SK-N-SH treated with all-trans-retinoic acid at 6 μM for 48 hours (cell line): ENCODE data around the gene SKA1.

ENCODE experiments used
- ATAC-seq: fragments of 200-7000 bp; cut with Tn5 transposase; 3 replicates; pipeline ENCODE4 v1.9.1; 2020; ENCODE audit warnings: mild to moderate bottlenecking, moderate library complexity
- ARNTL ChIP-seq: fragments of 450-650 bp; formaldehyde crosslinking; IDR thresholded peaks from 2 replicates; pipeline ENCODE4 v1.5.0; 2020; ENCODE audit warnings: low read depth, mild to moderate bottlenecking, moderate library complexity, borderline replicate concordance
- BACH2 ChIP-seq: fragments of 250-450 bp; sonication (Bioruptor Pico); IDR thresholded peaks from 2 replicates; pipeline ENCODE4 v1.9.0; 2021; ENCODE audit warnings: mild to moderate bottlenecking, borderline replicate concordance
- CSDC2 ChIP-seq: fragments of 250-450 bp; sonication (Bioruptor Pico); IDR thresholded peaks from 2 replicates; pipeline ENCODE4 v1.5.0; 2020; ENCODE audit warnings: mild to moderate bottlenecking, moderate library complexity
- ESRRG ChIP-seq: fragments of 250-450 bp; sonication (Bioruptor Pico); IDR thresholded peaks from 2 replicates; pipeline ENCODE4 v1.6.1; 2021; ENCODE audit warnings: mild to moderate bottlenecking
- GLIS3 ChIP-seq: fragments of 250-450 bp; sonication (Bioruptor Pico); IDR thresholded peaks from 2 replicates; pipeline ENCODE4 v1.5.0; 2020; ENCODE audit warnings: mild to moderate bottlenecking, moderate library complexity
- ISL1 ChIP-seq: fragments of 250-450 bp; sonication (Bioruptor Pico); IDR thresholded peaks from 2 replicates; pipeline ENCODE4 v2.1.2; 2022; ENCODE audit warnings: mild to moderate bottlenecking, moderate library complexity
- OSR1 ChIP-seq: fragments of 250-450 bp; sonication (Bioruptor Pico); IDR thresholded peaks from 2 replicates; pipeline ENCODE4 v1.8.0; 2022; ENCODE audit warnings: moderate library complexity, mild to moderate bottlenecking, inconsistent platforms
- PPARA ChIP-seq: fragments of 250-450 bp; sonication (Bioruptor Pico); IDR thresholded peaks from 2 replicates; pipeline ENCODE4 v1.5.0; 2020; ENCODE audit warnings: mild to moderate bottlenecking, borderline replicate concordance
- RARB ChIP-seq: fragments of 250-450 bp; sonication (Bioruptor Pico); IDR thresholded peaks from 2 replicates; pipeline ENCODE4 v1.8.0; 2021; ENCODE audit warnings: mild to moderate bottlenecking, moderate library complexity
- SNAI2 ChIP-seq: fragments of 250-450 bp; sonication (Bioruptor Pico); IDR thresholded peaks from 2 replicates; pipeline ENCODE4 v1.5.0; 2020; ENCODE audit warnings: mild to moderate bottlenecking, moderate library complexity
- TCF4 ChIP-seq: fragments of 250-450 bp; sonication (Bioruptor Pico); IDR thresholded peaks from 2 replicates; pipeline ENCODE4 v1.8.0; 2021; ENCODE audit warnings: mild to moderate bottlenecking, moderate library complexity, borderline replicate concordance
- TOX ChIP-seq: fragments of 250-450 bp; sonication (Bioruptor Pico); IDR thresholded peaks from 2 replicates; pipeline ENCODE4 v1.8.0; 2021; ENCODE audit warnings: mild to moderate bottlenecking, moderate library complexity, borderline replicate concordance
- TSHZ2 ChIP-seq: fragments of 250-450 bp; sonication (Bioruptor Pico); IDR thresholded peaks from 2 replicates; pipeline ENCODE4 v1.5.0; 2020; ENCODE audit warnings: mild to moderate bottlenecking, moderate library complexity
- ZC3H10 ChIP-seq: fragments of 250-450 bp; sonication (Bioruptor Pico); IDR thresholded peaks from 2 replicates; pipeline ENCODE4 v1.5.1; 2021; ENCODE audit warnings: mild to moderate bottlenecking, moderate library complexity
- ZFP3 ChIP-seq: fragments of 250-450 bp; sonication (Bioruptor Pico); IDR thresholded peaks from 2 replicates; pipeline ENCODE4 v1.5.0; 2020; ENCODE audit warnings: mild to moderate bottlenecking, moderate library complexity
- ZFP30 ChIP-seq: fragments of 450-650 bp; formaldehyde crosslinking; IDR thresholded peaks from 2 replicates; pipeline ENCODE4 v1.5.0; 2022; ENCODE audit warnings: mild to moderate bottlenecking, moderate library complexity
- ZNF565 ChIP-seq: fragments of 450-650 bp; formaldehyde crosslinking; conservative IDR thresholded peaks from 2 replicates; pipeline ENCODE4 v1.5.0; 2020; ENCODE audit warnings: low read depth, mild to moderate bottlenecking, moderate library complexity
- ZNF70 ChIP-seq: fragments of 450-650 bp; formaldehyde crosslinking; IDR thresholded peaks from 2 replicates; pipeline ENCODE4 v1.5.0; 2020; ENCODE audit warnings: mild to moderate bottlenecking, moderate library complexity
- ZNF8 ChIP-seq: fragments of 450-650 bp; formaldehyde crosslinking; IDR thresholded peaks from 2 replicates; pipeline ENCODE4 v1.5.0; 2020; ENCODE audit warnings: mild to moderate bottlenecking, moderate library complexity
- TF ChIP-seq, protein P1 (sequence below): fragments of 250-450 bp; sonication (Bioruptor Pico); IDR thresholded peaks from 2 replicates; pipeline ENCODE4 v1.8.0; 2021; ENCODE audit warnings: low read depth, mild to moderate bottlenecking, moderate library complexity, borderline replicate concordance
- TF ChIP-seq, protein P2 (sequence below): fragments of 250-450 bp; sonication (Bioruptor Pico); IDR thresholded peaks from 2 replicates; pipeline ENCODE4 v1.5.1; 2021; ENCODE audit warnings: mild to moderate bottlenecking, moderate library complexity
- TF ChIP-seq, protein P3 (sequence below): fragments of 250-450 bp; sonication (Bioruptor Pico); IDR thresholded peaks from 2 replicates; pipeline ENCODE4 v1.5.1; 2020; ENCODE audit warnings: low read depth, mild to moderate bottlenecking, moderate library complexity
- TF ChIP-seq, protein P4 (sequence below): fragments of 250-450 bp; sonication (Bioruptor Pico); IDR thresholded peaks from 2 replicates; pipeline ENCODE4 v1.8.0; 2020; ENCODE audit warnings: mild to moderate bottlenecking, moderate library complexity, borderline replicate concordance

SKA1 gene

GRCh38 chr18:50340078-50340477 lies 34.8 kb upstream of the SKA1 start:
- ATAC-seq = no peak
- TF ChIP-seq TOX = no peak
- TF ChIP-seq PPARA = no peak
- TF ChIP-seq, protein P1, sequence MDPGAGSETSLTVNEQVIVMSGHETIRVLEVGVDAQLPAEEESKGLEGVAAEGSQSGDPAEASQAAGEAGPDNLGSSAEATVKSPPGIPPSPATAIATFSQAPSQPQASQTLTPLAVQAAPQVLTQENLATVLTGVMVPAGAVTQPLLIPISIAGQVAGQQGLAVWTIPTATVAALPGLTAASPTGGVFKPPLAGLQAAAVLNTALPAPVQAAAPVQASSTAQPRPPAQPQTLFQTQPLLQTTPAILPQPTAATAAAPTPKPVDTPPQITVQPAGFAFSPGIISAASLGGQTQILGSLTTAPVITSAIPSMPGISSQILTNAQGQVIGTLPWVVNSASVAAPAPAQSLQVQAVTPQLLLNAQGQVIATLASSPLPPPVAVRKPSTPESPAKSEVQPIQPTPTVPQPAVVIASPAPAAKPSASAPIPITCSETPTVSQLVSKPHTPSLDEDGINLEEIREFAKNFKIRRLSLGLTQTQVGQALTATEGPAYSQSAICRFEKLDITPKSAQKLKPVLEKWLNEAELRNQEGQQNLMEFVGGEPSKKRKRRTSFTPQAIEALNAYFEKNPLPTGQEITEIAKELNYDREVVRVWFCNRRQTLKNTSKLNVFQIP (CRISPR knock-in tag) = no peak
- no peak for TF ChIP-seq TCF4 (CRISPR knock-in tag)
- TF ChIP-seq CSDC2 (CRISPR knock-in tag) = no peak
- no peak for TF ChIP-seq ZNF565 (CRISPR knock-in tag)
- no peak for TF ChIP-seq ZC3H10 (CRISPR knock-in tag)
- TF ChIP-seq ARNTL = no peak
- TF ChIP-seq OSR1 (CRISPR knock-in tag) = no peak
- TF ChIP-seq, protein P2, sequence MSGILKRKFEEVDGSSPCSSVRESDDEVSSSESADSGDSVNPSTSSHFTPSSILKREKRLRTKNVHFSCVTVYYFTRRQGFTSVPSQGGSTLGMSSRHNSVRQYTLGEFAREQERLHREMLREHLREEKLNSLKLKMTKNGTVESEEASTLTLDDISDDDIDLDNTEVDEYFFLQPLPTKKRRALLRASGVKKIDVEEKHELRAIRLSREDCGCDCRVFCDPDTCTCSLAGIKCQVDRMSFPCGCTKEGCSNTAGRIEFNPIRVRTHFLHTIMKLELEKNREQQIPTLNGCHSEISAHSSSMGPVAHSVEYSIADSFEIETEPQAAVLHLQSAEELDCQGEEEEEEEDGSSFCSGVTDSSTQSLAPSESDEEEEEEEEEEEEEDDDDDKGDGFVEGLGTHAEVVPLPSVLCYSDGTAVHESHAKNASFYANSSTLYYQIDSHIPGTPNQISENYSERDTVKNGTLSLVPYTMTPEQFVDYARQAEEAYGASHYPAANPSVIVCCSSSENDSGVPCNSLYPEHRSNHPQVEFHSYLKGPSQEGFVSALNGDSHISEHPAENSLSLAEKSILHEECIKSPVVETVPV = no peak
- no peak for TF ChIP-seq ESRRG
- TF ChIP-seq ZNF8 = no peak
- TF ChIP-seq ZFP30 (CRISPR knock-in tag) = no peak
- TF ChIP-seq, protein P3, sequence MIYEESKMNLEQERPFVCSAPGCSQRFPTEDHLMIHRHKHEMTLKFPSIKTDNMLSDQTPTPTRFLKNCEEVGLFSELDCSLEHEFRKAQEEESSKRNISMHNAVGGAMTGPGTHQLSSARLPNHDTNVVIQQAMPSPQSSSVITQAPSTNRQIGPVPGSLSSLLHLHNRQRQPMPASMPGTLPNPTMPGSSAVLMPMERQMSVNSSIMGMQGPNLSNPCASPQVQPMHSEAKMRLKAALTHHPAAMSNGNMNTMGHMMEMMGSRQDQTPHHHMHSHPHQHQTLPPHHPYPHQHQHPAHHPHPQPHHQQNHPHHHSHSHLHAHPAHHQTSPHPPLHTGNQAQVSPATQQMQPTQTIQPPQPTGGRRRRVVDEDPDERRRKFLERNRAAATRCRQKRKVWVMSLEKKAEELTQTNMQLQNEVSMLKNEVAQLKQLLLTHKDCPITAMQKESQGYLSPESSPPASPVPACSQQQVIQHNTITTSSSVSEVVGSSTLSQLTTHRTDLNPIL = no peak
- TF ChIP-seq, protein P4, sequence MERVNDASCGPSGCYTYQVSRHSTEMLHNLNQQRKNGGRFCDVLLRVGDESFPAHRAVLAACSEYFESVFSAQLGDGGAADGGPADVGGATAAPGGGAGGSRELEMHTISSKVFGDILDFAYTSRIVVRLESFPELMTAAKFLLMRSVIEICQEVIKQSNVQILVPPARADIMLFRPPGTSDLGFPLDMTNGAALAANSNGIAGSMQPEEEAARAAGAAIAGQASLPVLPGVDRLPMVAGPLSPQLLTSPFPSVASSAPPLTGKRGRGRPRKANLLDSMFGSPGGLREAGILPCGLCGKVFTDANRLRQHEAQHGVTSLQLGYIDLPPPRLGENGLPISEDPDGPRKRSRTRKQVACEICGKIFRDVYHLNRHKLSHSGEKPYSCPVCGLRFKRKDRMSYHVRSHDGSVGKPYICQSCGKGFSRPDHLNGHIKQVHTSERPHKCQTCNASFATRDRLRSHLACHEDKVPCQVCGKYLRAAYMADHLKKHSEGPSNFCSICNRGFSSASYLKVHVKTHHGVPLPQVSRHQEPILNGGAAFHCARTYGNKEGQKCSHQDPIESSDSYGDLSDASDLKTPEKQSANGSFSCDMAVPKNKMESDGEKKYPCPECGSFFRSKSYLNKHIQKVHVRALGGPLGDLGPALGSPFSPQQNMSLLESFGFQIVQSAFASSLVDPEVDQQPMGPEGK (CRISPR knock-in tag) = no peak
- TF ChIP-seq BACH2 (CRISPR knock-in tag) = no peak

DNA sequence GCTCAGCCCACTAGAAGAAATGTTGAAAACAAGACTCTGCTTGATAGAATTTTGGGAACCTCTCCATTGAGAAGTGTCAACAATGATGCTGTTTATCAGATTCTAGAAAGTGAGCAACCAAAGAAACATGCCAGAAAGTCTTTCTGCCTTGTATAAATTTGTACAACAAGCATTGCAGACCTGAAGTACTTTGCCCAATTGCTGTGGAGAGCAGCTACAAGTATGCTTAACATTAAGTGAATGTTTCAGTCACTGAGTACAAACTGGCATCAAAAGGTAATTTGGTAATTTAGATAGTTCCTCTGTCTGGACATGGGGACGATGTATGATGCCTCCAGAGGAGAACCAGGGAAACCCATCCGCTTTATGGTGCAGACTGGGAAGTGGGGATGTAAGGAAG lies 33.4 kb upstream of the SKA1 start:
- TF ChIP-seq OSR1 (CRISPR knock-in tag) (no peak), CSDC2 (CRISPR knock-in tag) (no peak), ZNF70 (CRISPR knock-in tag) (no peak), SNAI2 (CRISPR knock-in tag) (no peak)
- ATAC-seq = no peak

DNA sequence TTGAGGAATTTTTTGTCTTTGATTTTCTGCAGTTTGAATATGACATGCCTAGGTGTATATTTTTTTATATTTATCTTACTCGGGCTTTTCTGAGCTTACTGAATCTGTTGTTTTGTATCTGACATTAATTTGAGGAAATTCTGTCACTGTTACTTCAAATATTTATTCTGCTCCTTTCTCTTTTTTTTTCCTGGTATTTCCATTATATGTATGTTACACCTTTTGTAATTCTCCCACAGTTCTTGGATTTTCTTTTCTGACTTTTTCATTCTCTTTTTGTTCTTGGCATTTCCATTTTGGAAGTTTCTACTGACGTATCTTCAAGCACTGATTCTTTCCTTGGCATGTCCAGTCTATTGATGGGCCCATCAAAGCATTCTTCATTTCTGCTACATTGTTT lies 24.1 kb upstream of the SKA1 start:
- ATAC-seq = no peak
- TF ChIP-seq TSHZ2 (no peak), TCF4 (CRISPR knock-in tag) (no peak), RARB (CRISPR knock-in tag) (no peak), BACH2 (CRISPR knock-in tag) (no peak), ZNF70 (CRISPR knock-in tag) (no peak), ZFP3 (CRISPR knock-in tag) (no peak), ARNTL (no peak), ZFP30 (CRISPR knock-in tag) (no peak), SNAI2 (CRISPR knock-in tag) (no peak), OSR1 (CRISPR knock-in tag) (no peak), ZC3H10 (CRISPR knock-in tag) (no peak), ZNF8 (no peak), ISL1 (CRISPR knock-in tag) (no peak), CSDC2 (CRISPR knock-in tag) (no peak), ESRRG (no peak), TOX (no peak), GLIS3 (no peak)
- TF ChIP-seq, protein P2 = no peak
- TF ChIP-seq, protein P3 = no peak
